K562 (cell line): ENCODE results near the gene KRTAP1-4. TPM values are rescaled to one million over a fixed set of nuclear protein-coding genes. Genes with fewer than 3 reads are reported as not detected.

ENCODE experiments used
- ATAC-seq: fragments of 200-7000 bp; cut with Tn5 transposase; 3 replicates; pipeline ENCODE4 v1.9.1; 2020; ENCODE audit warnings: moderate library complexity
- BruUV-seq: library from RNA; stranded (reverse); fragments of 400-500 nt; replicated peaks from 2 replicates; lab custom pipeline; 2021; lab: Mats Ljungman, UMichigan
- CTCF ChIA-PET: fragments of 300-600 bp; formaldehyde crosslinking; extraction: SDS; loops from one replicate; lab custom pipeline; 2021; ENCODE audit warnings: low intra/inter-chr PET ratio; lab: Yijun Ruan, JAX
- POLR2A ChIA-PET: fragments of 300-600, 350-650 bp; sonication (Branson Sonifier 250); formaldehyde crosslinking; extraction: SDS; loops from one replicate; lab custom pipeline; 2021; ENCODE audit warnings: antibody characterized with exemption, inconsistent platforms; lab: Yijun Ruan, JAX
- DNase-seq, 4 experiments: peaks; one replicate each; pipeline versions ENCODE4 v3.0.0 to v3.0.0-alpha.2; 2011 to 2018; ENCODE audit warnings: low spot score in 3 of 4, mixed read lengths in 3 of 4; ENCODE audit errors: extremely low read depth in 1 of 4
- FAIRE-seq: peaks from 2 replicates; lab custom pipeline; 2011; peaks lifted over from hg19 to GRCh38; lab: Jason Lieb, UNC
- H2AFZ ChIP-seq: 2 replicates; pipeline ENCODE4 v1.6.0; 2011; ENCODE audit warnings: low read depth, low read length, control low read depth, inconsistent platforms
- H3K27ac ChIP-seq: fragments of 200-600 bp; 3 replicates; pipeline ENCODE4 v1.8.0; 2011; ENCODE audit warnings: low read depth, mild to moderate bottlenecking, control low read depth, inconsistent platforms, low read length, moderate library complexity, mixed read lengths; ENCODE audit errors: extremely low read depth
- H3K27me3 ChIP-seq, 2 experiments: fragments of 300-600 bp in 1 of 2; 2 replicates in 1 of 2; 3 replicates in 1 of 2; pipeline versions ENCODE4 v1.6.0 to v1.8.0; 2011; ENCODE audit warnings: inconsistent platforms in 2 of 2, low read length in 2 of 2, mild to moderate bottlenecking in 1 of 2, mixed read lengths in 1 of 2, moderate library complexity in 1 of 2; ENCODE audit not compliant: control insufficient read depth in 2 of 2, insufficient read depth in 2 of 2
- H3K36me3 ChIP-seq: fragments of 300-600 bp; 3 replicates; pipeline ENCODE4 v1.8.0; 2011; ENCODE audit warnings: mild to moderate bottlenecking, low read length, inconsistent platforms; ENCODE audit not compliant: control insufficient read depth, insufficient read depth
- H3K4me1 ChIP-seq, 2 experiments: fragments of 200-600 bp in 1 of 2; replicated peaks in 1 of 2; 2 replicates in 1 of 2; 3 replicates in 1 of 2; pipeline versions ENCODE4 v1.5.1 to v1.8.0; 2011; ENCODE audit warnings: inconsistent platforms in 2 of 2, low read length in 2 of 2, mild to moderate bottlenecking in 1 of 2, mixed read lengths in 1 of 2, moderate library complexity in 1 of 2; ENCODE audit not compliant: control insufficient read depth in 2 of 2, insufficient read depth in 2 of 2
- H3K4me2 ChIP-seq: 2 replicates; pipeline ENCODE4 v1.6.1; 2011; ENCODE audit warnings: low read length, control low read depth, inconsistent platforms, mixed read lengths; ENCODE audit not compliant: insufficient read depth
- H3K4me3 ChIP-seq: fragments of 200-600 bp; sonication (generic), shearing (Covaris generic); 2 replicates; pipeline ENCODE4 v1.5.1; 2016; ENCODE audit warnings: control low read depth, inconsistent platforms
- H3K79me2 ChIP-seq: fragments of 200-600 bp; 3 replicates; pipeline ENCODE4 v1.8.0; 2011; ENCODE audit warnings: low read length, inconsistent platforms; ENCODE audit not compliant: control insufficient read depth, insufficient read depth
- H3K9ac ChIP-seq, 2 experiments: 2 replicates each; pipeline versions ENCODE4 v1.6.0 to v1.6.1; 2011; ENCODE audit warnings: low read depth in 2 of 2, low read length in 2 of 2, control low read depth in 1 of 2, inconsistent platforms in 1 of 2, mild to moderate bottlenecking in 1 of 2, mixed read lengths in 1 of 2; ENCODE audit not compliant: insufficient read depth in 1 of 2
- H3K9me1 ChIP-seq: one replicate; pipeline ENCODE4 v1.6.0; 2011; ENCODE audit warnings: inconsistent platforms, mild to moderate bottlenecking, low read length, moderate library complexity; ENCODE audit not compliant: control insufficient read depth, insufficient read depth
- H3K9me3 ChIP-seq: replicated peaks from 2 replicates; pipeline ENCODE4 v1.5.1; 2011; ENCODE audit warnings: low read depth, low read length, inconsistent platforms; ENCODE audit not compliant: control insufficient read depth, insufficient read depth
- H4K20me1 ChIP-seq: replicated peaks from 2 replicates; pipeline ENCODE4 v1.6.1; 2011; ENCODE audit warnings: low read length, inconsistent platforms, mixed read lengths; ENCODE audit not compliant: control insufficient read depth, insufficient read depth
- ARNT ChIP-seq, 2 experiments: fragments of 450-650 bp; IDR thresholded peaks; 2 replicates each; pipeline ENCODE4 v1.6.1; 2016; ENCODE audit warnings: mild to moderate bottlenecking in 1 of 2
- RBM17 ChIP-seq: fragments of 200-400 bp; formaldehyde crosslinking; IDR thresholded peaks from 2 replicates; pipeline ENCODE4 v1.6.1; 2017; ENCODE audit warnings: low read depth, mild to moderate bottlenecking, low read length, borderline replicate concordance
- SIX5 ChIP-seq, 2 experiments: IDR thresholded peaks; 2 replicates each; pipeline ENCODE4 v1.6.1; 2011; ENCODE audit warnings: low read length in 2 of 2, borderline replicate concordance in 1 of 2, low read depth in 1 of 2, mild to moderate bottlenecking in 1 of 2, moderate library complexity in 1 of 2; ENCODE audit not compliant: insufficient read depth in 1 of 2
- SNRNP70 ChIP-seq: fragments of 200-400 bp; formaldehyde crosslinking; optimal IDR thresholded peaks from 2 replicates; pipeline ENCODE3; 2017; ENCODE audit warnings: low read depth, low read length
- WGBS: fragments of 100-300 bp; shearing (Covaris generic); methylation state at CpG from one replicate; pipeline ENCODE4 v1.1.6; 2016; ENCODE audit warnings: low coverage, mixed read lengths; ENCODE audit not compliant: insufficient coverage; ENCODE audit errors: missing lambda C conversion rate; 5-methylcytosine and 5-hydroxymethylcytosine counted together
- in situ Hi-C: fragments of 300-500 bp; cut with MboI; formaldehyde crosslinking; loops from 4 replicates; pipeline ENCODE4 v1.15.0; 2018; ENCODE audit warnings: inconsistent platforms, mixed read lengths
- intact Hi-C: fragments of 100-400 bp; cut with micrococcal nuclease; formaldehyde crosslinking; loops from 2 replicates; pipeline ENCODE4 v1.14.2; 2022
- polyA plus RNA-seq, 8 experiments: library from polyadenylated mRNA; depleted of rRNA in 4 of 8; stranded (reverse) in 5 of 8; unstranded in 3 of 8; fragments of >200 nt; fragmentation: Nextera tagmentation in 2 of 8; fragmentation: Illumina TruSeq in 1 of 8; extraction: Ambion mirVana in 2 of 8; extraction: Trizol in 1 of 8; gene quantifications; 2 replicates each; pipeline versions ENCODE4 v1.2.1 to v1.2.3, GENCODE V29; 2011 to 2014; ENCODE audit warnings: inconsistent platforms in 1 of 8, missing spikeins in 1 of 8
- total RNA-seq, 7 experiments: library from RNA; depleted of rRNA in 6 of 7; stranded (reverse); fragments of >200 nt in 6 of 7; fragmentation: Illumina TruSeq in 2 of 7; extraction: Trizol in 2 of 7; gene quantifications; 2 replicates each; pipeline versions ENCODE4 v1.2.1 to v1.2.3, GENCODE V29; 2011 to 2021; ENCODE audit warnings: low replicate concordance in 1 of 7
- TF ChIP-seq, protein P1 (sequence below): fragments of 200-400 bp; formaldehyde crosslinking; IDR thresholded peaks from 2 replicates; pipeline ENCODE4 v1.6.1; 2017; ENCODE audit warnings: mild to moderate bottlenecking, low read depth, low read length, moderate library complexity

The KRTAP1-4 gene
- total and polyA plus RNA-seq, 9 of the 15 experiments (the other 6 are each of a cell fraction or from before 2014, with no cell fraction given) = not detected

DNA sequence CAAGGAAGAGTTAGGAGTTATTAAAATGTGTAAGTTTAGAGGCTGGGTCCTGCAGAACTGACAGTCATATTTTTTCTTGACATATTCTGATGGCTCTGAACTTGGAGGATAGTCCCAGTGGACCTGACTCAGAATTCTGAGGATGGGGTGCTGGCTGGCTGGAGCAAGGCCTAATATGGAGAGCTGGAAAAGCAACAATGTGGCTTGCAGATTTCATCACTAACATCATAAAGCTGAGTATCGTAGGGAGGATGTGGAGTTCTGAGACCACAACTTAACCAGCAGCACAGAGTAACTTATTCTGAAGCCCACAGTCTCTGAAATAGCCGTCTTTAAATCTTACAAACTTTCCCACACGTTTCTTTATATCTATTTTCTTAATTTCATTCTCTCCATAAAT, 5.3 kb downstream of the KRTAP1-4 start:
- POLR2A ChIA-PET = no interaction called here

More for the DNA sequence above, 5.3 kb downstream of the KRTAP1-4 start:
- CTCF ChIA-PET = no interaction called here
- in situ Hi-C loops (no loop called here), intact Hi-C loops (no loop called here)
- H3K9me3 ChIP-seq = no peaks in the 10 kb centered on the region
- no peak for ATAC-seq
- no peak for DNase-seq
- BruUV-seq = no TSS peak
- H3K9ac ChIP-seq = no peak overlapping the region
- no peak overlapping the region for H3K4me2 ChIP-seq
- no peak overlapping the region for H2AFZ ChIP-seq
- FAIRE-seq = no peak
- H3K4me1 ChIP-seq = peaks cover 0 to 2% of the 10 kb centered on the region in 2 experiments; a peak in 1 of 5 replicates
- H3K36me3 ChIP-seq = no peaks in the 10 kb centered on the region
- H4K20me1 ChIP-seq = no peaks in the 10 kb centered on the region
- H3K9me1 ChIP-seq = no peaks in the 10 kb centered on the region
- no peak overlapping the region for H3K4me3 ChIP-seq
- no peaks in the 10 kb centered on the region for H3K79me2 ChIP-seq
- H3K27ac ChIP-seq = no peak overlapping the region
- peaks cover 0 to 10% of the 10 kb centered on the region in 2 experiments; a peak in 2 of 5 replicates for H3K27me3 ChIP-seq
- WGBS = 0% methylated on average over 3 of the region's 3 CpGs
- no peak for TF ChIP-seq RBM17
- no peak for TF ChIP-seq SIX5 (IDR thresholded peaks at IDR 0.05; ENCODE audit: borderline replicate concordance in 1 of 2, insufficient read depth in 1 of 2, low read depth in 1 of 2, low read length in 2 of 2)
- TF ChIP-seq SNRNP70 = no peak
- TF ChIP-seq, protein P1, sequence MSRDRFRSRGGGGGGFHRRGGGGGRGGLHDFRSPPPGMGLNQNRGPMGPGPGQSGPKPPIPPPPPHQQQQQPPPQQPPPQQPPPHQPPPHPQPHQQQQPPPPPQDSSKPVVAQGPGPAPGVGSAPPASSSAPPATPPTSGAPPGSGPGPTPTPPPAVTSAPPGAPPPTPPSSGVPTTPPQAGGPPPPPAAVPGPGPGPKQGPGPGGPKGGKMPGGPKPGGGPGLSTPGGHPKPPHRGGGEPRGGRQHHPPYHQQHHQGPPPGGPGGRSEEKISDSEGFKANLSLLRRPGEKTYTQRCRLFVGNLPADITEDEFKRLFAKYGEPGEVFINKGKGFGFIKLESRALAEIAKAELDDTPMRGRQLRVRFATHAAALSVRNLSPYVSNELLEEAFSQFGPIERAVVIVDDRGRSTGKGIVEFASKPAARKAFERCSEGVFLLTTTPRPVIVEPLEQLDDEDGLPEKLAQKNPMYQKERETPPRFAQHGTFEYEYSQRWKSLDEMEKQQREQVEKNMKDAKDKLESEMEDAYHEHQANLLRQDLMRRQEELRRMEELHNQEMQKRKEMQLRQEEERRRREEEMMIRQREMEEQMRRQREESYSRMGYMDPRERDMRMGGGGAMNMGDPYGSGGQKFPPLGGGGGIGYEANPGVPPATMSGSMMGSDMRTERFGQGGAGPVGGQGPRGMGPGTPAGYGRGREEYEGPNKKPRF = no peak
- no peak for TF ChIP-seq ARNT (IDR thresholded peaks at IDR 0.05)
